Measurements from ENCODE around the gene AMH.
"Not testable (repeated sequence)": the region's sequence is repeated elsewhere in the genome, so short reads cannot be mapped to it uniquely, and the experiment has no call there.

AMH gene

DNA sequence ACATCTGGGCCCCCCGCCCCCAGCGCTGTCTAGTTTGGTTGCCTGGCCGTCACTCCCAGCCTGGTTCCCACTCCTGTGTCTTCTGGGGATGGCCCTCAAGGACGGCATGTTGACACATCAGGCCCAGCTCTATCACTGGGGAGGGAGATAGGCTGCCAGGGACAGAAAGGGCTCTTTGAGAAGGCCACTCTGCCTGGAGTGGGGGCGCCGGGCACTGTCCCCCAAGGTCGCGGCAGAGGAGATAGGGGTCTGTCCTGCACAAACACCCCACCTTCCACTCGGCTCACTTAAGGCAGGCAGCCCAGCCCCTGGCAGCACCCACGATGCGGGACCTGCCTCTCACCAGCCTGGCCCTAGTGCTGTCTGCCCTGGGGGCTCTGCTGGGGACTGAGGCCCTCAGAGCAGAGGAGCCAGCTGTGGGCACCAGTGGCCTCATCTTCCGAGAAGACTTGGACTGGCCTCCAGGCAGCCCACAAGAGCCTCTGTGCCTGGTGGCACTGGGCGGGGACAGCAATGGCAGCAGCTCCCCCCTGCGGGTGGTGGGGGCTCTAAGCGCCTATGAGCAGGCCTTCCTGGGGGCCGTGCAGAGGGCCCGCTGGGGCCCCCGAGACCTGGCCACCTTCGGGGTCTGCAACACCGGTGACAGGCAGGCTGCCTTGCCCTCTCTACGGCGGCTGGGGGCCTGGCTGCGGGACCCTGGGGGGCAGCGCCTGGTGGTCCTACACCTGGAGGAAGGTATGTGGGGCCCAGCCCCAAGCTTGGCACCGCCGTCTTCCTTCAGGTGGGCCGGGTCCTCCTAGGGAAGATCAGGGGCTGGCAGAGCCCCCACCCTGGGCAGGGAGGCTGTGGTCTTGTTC is at the start of gene AMH:
AMH (plus strand) TSS at position 314 of the 857 bp plus-strand sequence; CDS start at position 324, 10 bp downstream.
- DNase-seq, result no peak

DNA sequence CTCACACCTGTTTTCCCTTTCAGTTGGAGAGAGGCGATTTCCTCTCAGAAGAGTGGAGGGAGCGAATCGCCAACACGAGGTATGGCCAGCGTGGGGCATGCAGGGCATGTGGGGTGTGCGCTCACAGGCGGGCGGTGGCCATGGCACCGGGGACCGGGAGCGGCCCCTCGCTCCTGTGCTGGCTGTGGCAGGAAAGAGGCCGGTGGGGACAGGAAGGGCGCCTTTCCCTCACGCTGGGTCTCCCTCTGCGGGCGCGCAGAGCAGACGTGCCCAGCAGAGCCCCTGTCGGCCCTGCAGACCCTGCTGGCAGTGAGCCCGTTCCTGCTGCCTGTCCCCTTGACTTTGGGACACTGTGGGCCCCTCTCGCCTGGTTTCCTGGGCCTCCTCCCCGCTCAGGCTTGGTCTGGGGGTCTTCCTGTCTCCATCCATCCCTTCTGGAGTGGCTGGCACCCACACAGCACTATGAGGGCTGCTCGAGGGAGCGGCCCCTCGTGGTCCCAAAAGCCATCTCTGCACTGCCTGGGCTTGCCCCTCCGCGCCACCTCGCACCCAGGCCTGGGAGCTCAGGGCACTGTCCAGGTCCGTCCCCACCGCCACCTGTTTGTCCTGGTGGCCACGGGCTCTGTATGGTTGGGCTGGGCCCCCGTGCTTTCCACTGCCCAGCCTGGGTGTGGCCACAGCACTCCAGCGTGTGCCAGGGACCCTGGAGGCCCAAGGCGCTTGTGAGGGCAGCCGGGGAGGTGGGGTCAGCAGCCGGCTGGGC is 49.1 kb upstream of the AMH start:
- DNase-seq, result no peak

DNA sequence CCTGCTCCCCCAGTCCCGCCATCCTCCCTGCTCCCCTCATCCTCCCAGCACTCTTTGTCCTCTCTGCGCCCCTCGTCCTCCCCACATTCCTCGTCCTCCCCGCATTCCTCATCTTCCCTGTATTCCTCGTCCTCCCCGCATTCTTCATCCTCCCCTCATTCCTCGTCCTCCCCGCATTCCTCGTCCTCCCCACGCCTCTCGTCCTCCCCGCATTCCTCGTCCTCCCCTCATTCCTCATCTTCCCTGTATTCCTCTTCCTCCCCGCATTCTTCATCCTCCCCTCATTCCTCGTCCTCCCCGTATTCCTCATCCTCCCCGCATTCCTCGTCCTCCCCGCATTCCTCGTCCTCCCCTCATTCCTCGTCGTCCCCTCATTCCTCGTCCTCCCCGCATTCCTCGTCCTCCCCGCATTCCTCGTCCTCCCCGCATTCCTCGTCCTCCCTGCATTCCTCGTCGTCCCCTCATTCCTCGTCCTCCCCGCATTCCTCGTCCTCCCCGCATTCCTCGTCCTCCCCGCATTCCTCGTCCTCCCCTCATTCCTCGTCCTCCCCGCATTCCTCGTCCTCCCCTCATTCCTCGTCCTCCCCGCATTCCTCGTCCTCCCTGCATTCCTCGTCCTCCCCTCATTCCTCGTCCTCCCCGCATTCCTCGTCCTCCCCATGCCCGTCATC is 48.4 kb upstream of the AMH start:
- DNase-seq, result not testable (repeated sequence)

DNA sequence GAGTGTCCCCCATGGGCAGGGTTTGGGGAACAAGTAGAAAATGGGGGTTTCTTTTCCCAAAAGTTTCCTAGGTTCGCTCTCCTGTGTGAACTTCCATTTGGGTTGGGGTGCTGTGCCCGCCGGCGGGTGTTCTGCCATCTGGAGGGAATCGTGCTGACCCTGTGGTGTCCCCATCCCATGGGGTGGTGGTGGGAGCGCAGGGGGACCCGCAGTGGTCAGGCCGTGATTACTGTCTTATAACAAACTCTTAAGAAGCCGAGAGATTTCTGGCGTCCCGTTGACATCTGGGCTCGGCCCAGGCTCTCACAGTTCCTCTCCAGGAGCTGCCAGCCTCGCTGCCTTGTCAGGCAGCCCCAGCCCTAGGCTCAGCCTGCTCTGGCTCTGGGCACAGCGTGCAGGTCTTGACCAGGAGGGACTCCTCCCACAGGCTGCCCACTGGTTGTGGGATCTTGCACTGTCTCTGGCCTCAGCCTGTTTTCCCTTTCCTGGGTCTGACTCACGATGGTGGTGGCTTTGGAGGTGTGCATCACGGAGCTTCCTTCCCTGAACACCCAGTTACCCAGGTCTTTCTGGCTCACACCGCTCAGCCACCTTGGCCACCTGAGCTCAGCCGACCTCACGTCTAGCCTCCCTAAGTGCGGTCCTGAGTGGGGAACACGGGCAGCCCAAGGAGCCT is 47.5 kb upstream of the AMH start:
- DNase-seq, result no peak

GRCh38 chr19:2202366-2202765 is 46.8 kb upstream of the AMH start:
- no peak for DNase-seq

- DNase-seq, result no peak
Measured at GRCh38 chr19:2207008-2207407, 42.1 kb upstream of the AMH start.

GRCh38 chr19:2207991-2208860 is 40.9 kb upstream of the AMH start:
- DNase-seq, result peak in 1 of 2 experiments; percentile 24

DNA sequence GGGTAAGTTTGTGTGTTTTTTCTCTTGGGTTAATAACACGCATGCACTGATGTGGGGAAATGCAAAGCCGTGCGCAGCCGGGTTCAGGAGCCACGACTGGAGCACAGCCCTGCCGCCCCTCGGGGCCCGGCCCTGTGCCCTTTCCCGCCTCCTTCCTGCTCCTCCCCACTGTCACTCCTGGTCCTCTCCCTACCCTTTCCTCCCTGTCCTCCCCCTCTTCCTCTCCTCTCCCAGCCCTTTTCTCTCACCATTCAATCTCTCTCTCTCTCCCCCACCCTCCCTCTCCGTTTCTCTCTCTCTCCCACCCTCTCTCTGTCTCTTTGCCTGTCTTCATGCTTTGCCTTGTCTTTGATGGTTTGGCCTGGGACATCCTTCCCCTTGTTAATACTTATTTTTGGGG is 40.1 kb upstream of the AMH start:
- DNase-seq, result no peak

- DNase-seq, result no peak
Measured at GRCh38 chr19:2209408-2209807, 39.7 kb upstream of the AMH start.

- DNase-seq, result no peak
Measured at GRCh38 chr19:2210206-2210605, 38.9 kb upstream of the AMH start.

DNA sequence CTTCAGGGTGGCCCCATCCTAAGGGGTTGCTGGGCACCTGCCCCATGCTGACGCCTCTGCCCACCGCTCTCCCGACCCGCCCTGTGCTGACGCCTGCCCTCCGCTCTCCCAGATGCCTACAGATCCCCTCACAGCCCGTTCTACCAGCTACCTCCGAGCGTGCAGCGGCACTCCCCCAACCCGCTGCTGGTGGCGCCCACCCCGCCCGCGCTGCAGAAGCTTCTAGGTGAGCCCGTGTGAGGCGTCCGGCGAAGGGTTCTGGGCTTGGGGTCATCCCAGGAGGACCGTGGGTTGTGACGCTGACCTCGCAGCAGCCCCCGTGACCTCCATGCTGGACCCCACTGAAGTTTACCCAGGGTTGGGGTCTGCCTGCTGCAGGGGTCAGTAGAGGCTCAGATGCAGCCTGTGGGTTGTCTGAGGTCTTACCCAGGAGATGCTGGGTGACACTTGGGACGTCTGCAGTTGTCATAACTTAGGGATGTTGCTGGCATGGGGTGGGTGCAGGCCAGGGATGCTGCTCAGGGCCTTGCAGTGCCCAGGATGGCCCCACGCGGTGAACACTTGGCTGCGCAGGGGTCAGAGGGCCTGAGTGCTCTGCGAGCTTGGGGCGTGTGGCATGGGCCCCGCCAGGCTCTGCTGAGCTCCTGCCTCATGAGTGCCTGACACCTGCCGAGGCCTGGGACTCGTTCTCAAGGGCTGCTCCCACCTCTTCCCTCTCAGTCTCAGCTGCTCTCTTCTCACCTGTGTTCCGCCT is 38.0 kb upstream of the AMH start:
- DNase-seq, result no peak

DNA sequence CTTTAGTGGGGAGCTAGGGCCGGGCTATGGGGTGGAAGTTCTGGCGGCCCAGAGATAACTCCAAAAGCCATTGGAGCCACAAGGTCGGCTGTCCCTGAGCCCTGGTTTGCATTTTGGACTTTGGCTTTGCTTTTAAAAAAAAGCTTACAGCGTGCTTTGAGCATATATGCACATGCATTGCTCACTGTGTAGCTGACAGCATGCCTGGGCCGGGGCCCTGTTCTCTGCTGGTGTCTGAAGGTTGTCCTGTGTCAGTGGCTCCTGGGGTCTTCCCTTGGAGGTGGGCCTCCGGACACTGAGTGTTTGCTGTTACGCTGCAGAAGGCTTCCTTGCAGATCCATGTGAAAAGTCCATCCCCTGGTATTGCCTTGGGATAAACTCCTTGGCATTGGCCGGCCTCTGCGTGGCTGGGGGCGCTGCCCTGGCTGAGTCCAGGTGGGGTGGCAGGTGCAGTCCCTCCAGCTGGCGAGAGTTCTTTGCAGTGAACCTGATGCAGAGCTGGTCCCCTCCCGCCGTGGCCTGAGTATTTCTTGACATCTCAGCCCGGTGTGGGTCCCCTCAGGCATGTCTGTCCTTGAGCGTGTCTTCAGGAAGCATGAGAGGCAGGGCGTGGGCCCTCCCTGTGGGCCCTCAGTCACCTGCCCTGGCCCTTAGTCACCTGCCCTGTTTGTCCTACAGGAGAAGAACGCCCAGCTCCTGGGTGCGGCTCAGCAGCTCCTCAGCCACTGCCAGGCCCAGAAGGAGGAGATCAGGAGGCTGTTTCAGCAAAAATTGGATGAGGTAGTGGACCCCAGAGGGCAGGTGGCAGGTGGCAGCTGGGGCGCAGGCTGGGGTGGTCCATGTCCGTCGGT is 36.0 kb upstream of the AMH start:
- DNase-seq, result no peak

- no peak for DNase-seq
Measured at GRCh38 chr19:2213799-2214198, 35.3 kb upstream of the AMH start.

DNA sequence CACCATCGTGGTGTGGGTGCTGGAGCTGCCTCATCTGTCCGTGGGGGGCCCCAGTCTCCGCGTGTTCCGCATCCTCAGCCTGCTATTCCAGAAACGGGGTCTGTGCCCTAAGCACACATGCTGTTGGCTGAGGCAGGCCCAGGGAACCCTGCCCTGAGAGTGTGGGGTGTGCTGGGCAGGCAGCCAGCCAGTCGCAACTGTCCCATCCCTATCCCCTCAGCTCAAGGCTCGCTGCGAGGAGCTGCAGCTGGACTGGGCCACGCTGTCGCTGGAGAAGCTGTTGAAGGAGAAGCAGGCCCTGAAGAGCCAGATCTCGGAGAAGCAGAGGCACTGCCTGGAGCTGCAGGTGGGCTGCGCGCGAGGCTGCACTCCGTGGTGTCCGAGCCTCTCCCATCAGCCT is 34.9 kb upstream of the AMH start:
- no peak for DNase-seq

DNA sequence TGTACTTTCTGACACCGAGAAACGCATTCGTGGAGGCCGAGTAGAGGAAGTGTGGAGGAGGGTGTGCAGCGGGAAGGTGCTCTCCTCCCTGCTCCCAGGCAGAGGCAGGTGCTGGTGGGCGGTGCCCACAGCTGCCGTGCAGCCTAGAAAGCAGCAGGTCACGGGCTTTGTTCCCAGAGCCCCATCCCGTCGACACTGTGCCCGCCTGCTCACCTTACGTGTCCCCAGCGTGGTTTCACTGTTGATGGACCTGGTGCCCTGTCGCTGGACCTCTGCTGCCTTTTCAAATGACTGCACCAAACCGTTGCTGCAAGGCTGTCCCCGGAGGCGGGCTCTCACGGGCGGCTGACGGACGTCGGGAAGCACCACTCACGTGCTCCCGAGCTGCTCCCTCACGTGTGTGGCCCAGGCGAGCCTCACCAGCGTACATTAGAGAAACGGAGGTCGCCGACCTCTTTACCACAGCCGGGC is 33.8 kb upstream of the AMH start:
- DNase-seq, result no peak

- no peak for DNase-seq
Measured at GRCh38 chr19:2216361-2217225, 32.5 kb upstream of the AMH start.

- no peak for DNase-seq
Measured at GRCh38 chr19:2217591-2217990, 31.5 kb upstream of the AMH start.

- DNase-seq, result no peak
Measured at GRCh38 chr19:2219726-2220125, 29.4 kb upstream of the AMH start.

DNA sequence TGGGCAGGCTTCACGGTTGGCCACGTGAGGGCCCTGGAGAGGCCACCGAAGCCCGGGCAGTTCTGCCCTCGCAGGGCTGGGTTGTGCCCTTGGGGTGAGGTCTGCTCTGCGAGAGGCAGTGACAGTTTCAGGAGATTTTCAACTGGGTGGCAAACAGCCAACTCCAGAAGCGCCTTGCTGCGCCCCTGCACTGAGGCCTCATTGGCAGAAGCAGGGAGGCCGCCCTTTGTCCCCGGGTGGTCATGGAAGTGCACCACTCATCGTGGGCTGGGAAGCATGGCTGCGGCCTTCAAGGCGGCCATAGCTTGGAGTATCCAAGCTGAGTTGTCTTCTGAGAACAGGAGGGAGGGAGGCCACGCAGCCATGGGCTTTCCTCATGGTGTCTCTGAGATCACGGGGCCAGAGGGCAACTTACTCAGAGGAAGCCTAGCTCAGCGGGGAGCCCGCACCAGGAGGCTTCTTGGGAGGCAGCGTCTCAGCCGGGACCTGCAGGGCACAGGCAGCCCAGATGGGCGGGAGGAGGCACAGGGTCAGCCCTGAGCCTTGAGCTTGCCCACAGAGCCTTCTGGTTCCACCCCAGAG is 27.8 kb upstream of the AMH start:
- DNase-seq, result no peak
